Measurements from ENCODE around the gene HRH3. TPM values are rescaled to one million over a fixed set of nuclear protein-coding genes. Genes with fewer than 3 reads are reported as not detected.

The HRH3 gene
- total RNA-seq, 2 donors from 2014 or later = not detected

DNA sequence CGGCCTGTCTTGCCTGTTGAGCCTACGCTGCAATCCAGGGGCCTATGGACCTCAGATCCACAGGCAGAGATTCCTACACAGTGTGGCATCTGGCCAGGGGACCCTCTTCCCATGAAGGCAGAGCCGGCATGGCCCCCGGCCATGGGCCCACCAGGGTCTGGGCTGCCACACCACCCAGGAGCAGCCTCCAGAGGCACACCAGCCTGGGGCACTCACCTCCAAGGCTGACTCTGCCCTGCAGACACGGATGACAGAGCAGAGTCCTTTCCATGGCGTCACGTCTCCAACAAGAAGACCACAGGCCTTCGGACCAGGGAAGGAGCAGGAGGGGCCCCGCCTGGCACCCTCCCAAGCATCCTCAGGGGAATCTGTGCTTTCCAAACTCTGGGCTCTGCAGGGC is 3.5 kb upstream of the HRH3 start:
- H3K4me1 ChIP-seq (ENCODE audit: control insufficient read depth in 1 of 2, low read depth in 2 of 2) = peaks cover 9 to 14% of the 10 kb centered on the region in 2 donors
- H3K27me3 ChIP-seq (replicated peaks; ENCODE audit: insufficient read depth) = peaks cover 25% of the 10 kb centered on the region
- H3K9me3 ChIP-seq = no peaks in the 10 kb centered on the region
- ATAC-seq (ENCODE audit: insufficient number of reproducible peaks, low FRiP score, low read depth) = no peak
- no peak for DNase-seq (ENCODE audit: low spot score)
- no peak overlapping the region for H3K4me3 ChIP-seq
- TF ChIP-seq, protein P1, sequence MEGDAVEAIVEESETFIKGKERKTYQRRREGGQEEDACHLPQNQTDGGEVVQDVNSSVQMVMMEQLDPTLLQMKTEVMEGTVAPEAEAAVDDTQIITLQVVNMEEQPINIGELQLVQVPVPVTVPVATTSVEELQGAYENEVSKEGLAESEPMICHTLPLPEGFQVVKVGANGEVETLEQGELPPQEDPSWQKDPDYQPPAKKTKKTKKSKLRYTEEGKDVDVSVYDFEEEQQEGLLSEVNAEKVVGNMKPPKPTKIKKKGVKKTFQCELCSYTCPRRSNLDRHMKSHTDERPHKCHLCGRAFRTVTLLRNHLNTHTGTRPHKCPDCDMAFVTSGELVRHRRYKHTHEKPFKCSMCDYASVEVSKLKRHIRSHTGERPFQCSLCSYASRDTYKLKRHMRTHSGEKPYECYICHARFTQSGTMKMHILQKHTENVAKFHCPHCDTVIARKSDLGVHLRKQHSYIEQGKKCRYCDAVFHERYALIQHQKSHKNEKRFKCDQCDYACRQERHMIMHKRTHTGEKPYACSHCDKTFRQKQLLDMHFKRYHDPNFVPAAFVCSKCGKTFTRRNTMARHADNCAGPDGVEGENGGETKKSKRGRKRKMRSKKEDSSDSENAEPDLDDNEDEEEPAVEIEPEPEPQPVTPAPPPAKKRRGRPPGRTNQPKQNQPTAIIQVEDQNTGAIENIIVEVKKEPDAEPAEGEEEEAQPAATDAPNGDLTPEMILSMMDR (IDR thresholded peaks at IDR 0.05) = no peak
- H3K36me3 ChIP-seq = no peaks in the 10 kb centered on the region
- no peak overlapping the region for H3K27ac ChIP-seq

DNA sequence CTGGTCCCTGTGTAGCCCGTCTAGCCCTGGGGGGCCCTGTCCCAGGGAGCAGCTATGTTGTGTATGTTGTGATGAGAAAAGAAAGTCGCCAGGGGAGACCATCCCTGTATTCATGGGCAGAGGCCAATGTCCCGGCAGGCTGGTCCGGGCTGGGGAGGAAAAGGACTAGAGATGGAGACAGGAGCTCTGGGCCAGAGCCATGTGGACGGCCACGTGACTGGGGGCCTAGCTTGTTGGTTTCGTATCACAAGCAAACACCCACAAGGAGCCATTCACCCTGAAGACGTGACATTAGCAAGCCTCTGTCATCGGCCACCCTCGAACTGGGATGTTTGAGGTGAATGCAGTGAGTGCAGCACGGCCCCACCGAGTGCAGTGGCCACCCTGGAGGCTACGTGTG is 2.9 kb upstream of the HRH3 start:
- H3K27ac ChIP-seq = no peak overlapping the region
- ATAC-seq (ENCODE audit: insufficient number of reproducible peaks, low FRiP score, low read depth) (no peak), DNase-seq (ENCODE audit: low spot score) (no peak)
- peaks cover 30% of the 10 kb centered on the region for H3K27me3 ChIP-seq (replicated peaks; ENCODE audit: insufficient read depth)
- peaks cover 9 to 14% of the 10 kb centered on the region in 2 donors for H3K4me1 ChIP-seq (ENCODE audit: control insufficient read depth in 1 of 2, low read depth in 2 of 2)
- TF ChIP-seq, protein P1 (IDR thresholded peaks at IDR 0.05) = no peak
- H3K9me3 ChIP-seq = no peaks in the 10 kb centered on the region
- no peaks in the 10 kb centered on the region for H3K36me3 ChIP-seq
- H3K4me3 ChIP-seq = no peak overlapping the region

DNA sequence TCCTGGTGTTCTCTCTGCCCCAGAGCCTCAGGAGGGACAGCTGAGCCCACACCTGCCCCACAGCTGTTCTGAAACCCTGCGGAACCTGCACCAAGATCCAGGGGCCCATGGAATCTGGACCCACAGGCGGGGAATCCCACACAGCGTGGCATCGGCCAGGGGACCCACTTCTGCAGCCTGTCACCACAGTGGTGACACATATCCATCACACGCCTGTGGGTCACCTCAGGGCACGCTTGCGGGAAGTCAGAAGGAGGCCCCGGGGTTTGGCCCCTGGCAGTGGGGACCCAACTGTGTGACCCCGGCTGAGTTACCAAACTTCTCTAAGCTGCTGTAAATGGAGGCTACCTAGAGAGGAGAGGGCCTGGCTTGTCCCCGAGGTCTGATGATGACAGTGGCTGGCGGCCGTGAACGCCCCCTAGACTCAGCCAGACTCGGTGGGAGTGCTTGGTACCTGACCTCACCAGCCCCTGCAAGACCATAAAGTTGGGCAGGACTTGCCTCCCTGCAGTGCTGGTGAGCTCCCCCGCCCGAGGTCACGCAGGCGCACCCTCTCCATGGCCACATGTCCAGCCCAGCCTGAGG is 2.3 kb upstream of the HRH3 start:
- H3K27ac ChIP-seq = no peak overlapping the region
- H3K27me3 ChIP-seq (replicated peaks; ENCODE audit: insufficient read depth) = peaks cover 32% of the 10 kb centered on the region
- TF ChIP-seq, protein P1 (IDR thresholded peaks at IDR 0.05) = no peak
- ATAC-seq (ENCODE audit: insufficient number of reproducible peaks, low FRiP score, low read depth) (no peak), DNase-seq (ENCODE audit: low spot score) (no peak)
- H3K9me3 ChIP-seq = no peaks in the 10 kb centered on the region
- H3K4me3 ChIP-seq = no peak overlapping the region
- peaks cover 9 to 14% of the 10 kb centered on the region in 2 donors for H3K4me1 ChIP-seq (ENCODE audit: control insufficient read depth in 1 of 2, low read depth in 2 of 2)
- H3K36me3 ChIP-seq = no peaks in the 10 kb centered on the region

DNA sequence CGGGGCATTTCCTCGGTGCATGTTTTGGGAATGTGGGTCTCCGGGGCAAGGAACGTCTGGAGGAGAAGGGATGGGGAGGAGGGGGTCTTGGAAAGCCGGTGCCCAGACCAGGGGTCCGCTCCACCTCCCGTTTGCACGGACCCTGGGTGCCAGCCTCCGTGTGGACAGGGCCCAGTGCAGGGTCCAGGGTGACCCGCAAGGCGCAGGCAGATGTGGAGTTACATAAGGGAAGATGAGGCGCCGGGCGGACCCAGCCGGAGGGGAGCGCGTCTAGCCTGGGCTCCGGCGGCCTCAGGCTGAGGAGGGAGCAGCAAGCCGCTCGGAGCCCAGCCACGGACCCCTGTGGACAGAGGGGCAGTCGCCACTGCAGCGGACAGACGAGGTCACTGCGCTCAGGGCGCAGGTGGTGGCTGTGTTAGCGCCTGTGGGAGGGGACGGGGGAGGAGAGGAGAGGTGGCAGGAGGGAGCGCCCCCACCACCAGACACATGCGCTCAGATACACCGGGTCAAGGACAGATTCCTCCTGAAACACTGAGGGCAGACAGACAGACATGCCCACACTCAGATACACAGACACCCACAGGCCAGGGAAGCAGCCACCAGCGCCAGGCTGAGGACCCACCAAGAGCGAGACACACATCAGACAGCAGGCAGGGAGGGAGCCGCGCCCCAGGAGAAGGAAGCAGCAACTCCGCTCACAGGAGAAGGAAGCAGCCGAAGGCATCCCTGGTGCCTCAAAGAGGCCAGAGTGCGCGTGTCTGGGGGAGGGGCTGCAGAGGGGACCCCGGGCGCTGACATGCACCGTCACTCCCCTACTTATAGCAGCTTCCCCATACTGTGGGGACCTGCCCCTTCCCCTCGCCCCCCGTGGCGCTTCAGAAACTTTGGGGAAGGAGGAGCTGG is 839 bp upstream of the HRH3 start:
- Histone ChIP-seq H3K4me3 (no peak overlapping the region), H3K9me3 (no peaks in the 10 kb centered on the region), H3K27me3 (replicated peaks; ENCODE audit: insufficient read depth) (peaks cover 32% of the 10 kb centered on the region), H3K4me1 (ENCODE audit: control insufficient read depth in 1 of 2, low read depth in 2 of 2) (peaks cover 9 to 14% of the 10 kb centered on the region in 2 donors), H3K36me3 (no peaks in the 10 kb centered on the region), H3K27ac (no peak overlapping the region)
- no peak for DNase-seq (ENCODE audit: low spot score)
- TF ChIP-seq, protein P1 (IDR thresholded peaks at IDR 0.05) = no peak
- no peak for ATAC-seq (ENCODE audit: insufficient number of reproducible peaks, low FRiP score, low read depth)

Measured in thoracic aorta (tissue), 2 donors.